H9 (cell line): ENCODE measurements around the gene FBXO28. TPM values are rescaled to one million over a fixed set of nuclear protein-coding genes. Genes with fewer than 3 reads are reported as not detected.

Experiments used
- DNase-seq: peaks from one replicate; pipeline ENCODE4 v3.0.0-alpha.2; 2017
- H2AFZ ChIP-seq: one replicate; pipeline ENCODE4 v1.6.1; 2013; ENCODE audit warnings: mild to moderate bottlenecking, low read length, control low read depth, moderate library complexity
- H2AK5ac ChIP-seq: 2 replicates; pipeline ENCODE4 v1.6.1; 2013; ENCODE audit warnings: low read length, control low read depth, mixed read lengths; ENCODE audit not compliant: insufficient read length
- H2BK120ac ChIP-seq: one replicate; pipeline ENCODE4 v1.6.1; 2013; ENCODE audit warnings: low read depth, mild to moderate bottlenecking, low read length, control low read depth, inconsistent platforms; ENCODE audit not compliant: poor library complexity, severe bottlenecking
- H2BK12ac ChIP-seq: 2 replicates; pipeline ENCODE4 v1.6.1; 2013; ENCODE audit warnings: low read length, control low read depth, mixed read lengths, low read depth; ENCODE audit not compliant: insufficient read length
- H2BK15ac ChIP-seq: 2 replicates; pipeline ENCODE4 v1.6.1; 2013; ENCODE audit warnings: low read depth, low read length, control low read depth
- H2BK20ac ChIP-seq: one replicate; pipeline ENCODE4 v1.6.1; 2013; ENCODE audit warnings: low read depth, mild to moderate bottlenecking, low read length, control low read depth, inconsistent platforms; ENCODE audit not compliant: poor library complexity, severe bottlenecking
- H2BK5ac ChIP-seq: 2 replicates; pipeline ENCODE4 v1.6.1; 2013; ENCODE audit warnings: low read length, control low read depth, mixed read lengths; ENCODE audit not compliant: insufficient read length
- H3K14ac ChIP-seq: 2 replicates; pipeline ENCODE4 v1.6.1; 2013; ENCODE audit warnings: low read length, control low read depth; ENCODE audit not compliant: insufficient read depth
- H3K18ac ChIP-seq: 2 replicates; pipeline ENCODE4 v1.6.1; 2013; ENCODE audit warnings: low read depth, mild to moderate bottlenecking, mixed read lengths, low read length, control low read depth; ENCODE audit not compliant: insufficient read length
- H3K23ac ChIP-seq: 2 replicates; pipeline ENCODE4 v1.6.1; 2013; ENCODE audit warnings: low read length, control low read depth, mixed read lengths, low read depth; ENCODE audit not compliant: insufficient read length
- H3K23me2 ChIP-seq: 2 replicates; pipeline ENCODE4 v1.6.1; 2013; ENCODE audit warnings: low read depth, mild to moderate bottlenecking, mixed read lengths, low read length, control low read depth; ENCODE audit not compliant: insufficient read length, poor library complexity, severe bottlenecking
- H3K27ac ChIP-seq: 2 replicates; pipeline ENCODE4 v1.5.1; 2013; ENCODE audit warnings: low read length, control low read depth, mixed read lengths, low read depth; ENCODE audit not compliant: insufficient read length
- H3K27me3 ChIP-seq: 2 replicates; pipeline ENCODE4 v1.6.1; 2013; ENCODE audit warnings: low read length, control low read depth, inconsistent platforms; ENCODE audit not compliant: insufficient read depth
- H3K4ac ChIP-seq: 2 replicates; pipeline ENCODE4 v1.6.1; 2013; ENCODE audit warnings: low read depth, mild to moderate bottlenecking, control low read depth, inconsistent platforms, low read length, moderate library complexity
- H3K4me1 ChIP-seq: 2 replicates; pipeline ENCODE4 v1.6.1; 2013; ENCODE audit warnings: low read length, control low read depth, inconsistent platforms; ENCODE audit not compliant: insufficient read depth
- H3K4me2 ChIP-seq: 2 replicates; pipeline ENCODE4 v1.6.1; 2013; ENCODE audit warnings: low read length, control low read depth, mixed read lengths; ENCODE audit not compliant: insufficient read length, insufficient read depth
- H3K56ac ChIP-seq: 2 replicates; pipeline ENCODE4 v1.6.1; 2013; ENCODE audit warnings: low read depth, mild to moderate bottlenecking, mixed read lengths, low read length, control low read depth; ENCODE audit not compliant: insufficient read length
- H3K79me1 ChIP-seq: 2 replicates; pipeline ENCODE4 v1.6.1; 2013; ENCODE audit warnings: low read depth, mild to moderate bottlenecking, moderate library complexity, low read length, control low read depth, inconsistent platforms; ENCODE audit not compliant: insufficient read depth, poor library complexity, severe bottlenecking
- H3K79me2 ChIP-seq: 2 replicates; pipeline ENCODE4 v1.6.1; 2013; ENCODE audit warnings: low read length, control low read depth, inconsistent platforms; ENCODE audit not compliant: insufficient read depth
- H3K9ac ChIP-seq: 2 replicates; pipeline ENCODE4 v1.6.1; 2013; ENCODE audit warnings: low read length, control low read depth, mixed read lengths; ENCODE audit not compliant: insufficient read length; ENCODE audit errors: extremely low read depth
- H3K9me3 ChIP-seq: one replicate; pipeline ENCODE4 v1.6.1; 2013; ENCODE audit warnings: low read depth, low read length, inconsistent platforms; ENCODE audit not compliant: control insufficient read depth
- H3T11ph ChIP-seq: one replicate; pipeline ENCODE4 v1.6.1; 2013; ENCODE audit warnings: mild to moderate bottlenecking, low read length, control low read depth, inconsistent platforms
- H4K20me1 ChIP-seq: one replicate; pipeline ENCODE4 v1.6.1; 2013; ENCODE audit not compliant: control insufficient read depth, insufficient read length, insufficient read depth
- H4K5ac ChIP-seq: 2 replicates; pipeline ENCODE4 v1.6.1; 2013; ENCODE audit warnings: low read depth, mild to moderate bottlenecking, mixed read lengths, low read length, control low read depth; ENCODE audit not compliant: insufficient read length
- H4K8ac ChIP-seq: replicated peaks from 2 replicates; pipeline ENCODE4 v1.6.1; 2013; ENCODE audit warnings: low read length, control low read depth, mixed read lengths, low read depth; ENCODE audit not compliant: insufficient read length
- H4K91ac ChIP-seq: 2 replicates; pipeline ENCODE4 v1.6.1; 2013; ENCODE audit warnings: low read depth, mild to moderate bottlenecking, moderate library complexity, mixed read lengths, low read length, control low read depth; ENCODE audit not compliant: insufficient read length
- H3K27ac Mint-ChIP-seq, 3 experiments: 2 replicates in 2 of 3; 3 replicates in 1 of 3; pipeline ENCODE4 v1.8.0; 2020 to 2021; ENCODE audit warnings: mixed read lengths in 3 of 3, mild to moderate bottlenecking in 1 of 3, moderate library complexity in 1 of 3
- H3K27me3 Mint-ChIP-seq: 2 replicates; pipeline ENCODE4 v1.8.0; 2021; ENCODE audit warnings: low read depth, mild to moderate bottlenecking, moderate library complexity, mixed read lengths
- H3K36me3 Mint-ChIP-seq, 3 experiments: 2 replicates in 2 of 3; 3 replicates in 1 of 3; pipeline ENCODE4 v1.8.0; 2020 to 2021; ENCODE audit warnings: low read depth in 3 of 3, mixed read lengths in 3 of 3; ENCODE audit not compliant: insufficient read depth in 1 of 3
- H3K4me1 Mint-ChIP-seq, 2 experiments: 2 replicates each; pipeline ENCODE4 v1.8.0; 2020; ENCODE audit warnings: mixed read lengths in 2 of 2
- H3K4me3 Mint-ChIP-seq, 2 experiments: 2 replicates in 1 of 2; 3 replicates in 1 of 2; pipeline ENCODE4 v1.8.0; 2020 to 2021; ENCODE audit warnings: mild to moderate bottlenecking in 2 of 2, mixed read lengths in 2 of 2, moderate library complexity in 1 of 2
- H3K9me3 Mint-ChIP-seq, 2 experiments: 2 replicates in 1 of 2; 3 replicates in 1 of 2; pipeline ENCODE4 v1.8.0; 2020; ENCODE audit warnings: mild to moderate bottlenecking in 2 of 2, mixed read lengths in 2 of 2, moderate library complexity in 1 of 2
- CTCF ChIP-seq: fragments of 200-600 bp; sonication (generic); conservative IDR thresholded peaks from 3 replicates; pipeline ENCODE4 v1.8.0; 2021; ENCODE audit warnings: antibody characterized with exemption, mild to moderate bottlenecking
- WGBS: extraction: QIAGEN DNeasy Blood & Tissue Kit; methylation state at CpG from one replicate; pipeline ENCODE4 v1.1.7; 2013; ENCODE audit warnings: missing lambda C conversion rate, low lambda C conversion rate, mixed read lengths; ENCODE audit not compliant: insufficient read length; ENCODE audit errors: extremely low coverage; 5-methylcytosine and 5-hydroxymethylcytosine counted together
- total RNA-seq: library from RNA; stranded (reverse); gene quantifications from 2 replicates; pipeline ENCODE4 v1.2.1, GENCODE V29; 2021

The FBXO28 gene
- total RNA-seq, 1 experiment from 2014 or later = 55.0 TPM

GRCh38 chr1:224182866-224183590 is 69.1 kb downstream of the FBXO28 start, which contains the start of gene DEGS1:
DEGS1 (plus strand) TSS chr1:224183240; CDS start chr1:224183337, 97 bp downstream.
- peak within 1 kb of the TSS; percentile 82 to 86 for H3K4me3 Mint-ChIP-seq
- WGBS = no CpG with 5 or more reads among the region's 94 CpGs

More at GRCh38 chr1:224182866-224183590, 69.1 kb downstream of the FBXO28 start, which contains the start of gene DEGS1:
- Histone ChIP-seq H3T11ph (no peak within 1 kb of the TSS), H2BK20ac (no peak within 1 kb of the TSS), H2AK5ac (no peak within 1 kb of the TSS), H4K5ac (no peak within 1 kb of the TSS), H2BK5ac (no peak within 1 kb of the TSS), H3K9ac (peak within 1 kb of the TSS; percentile 40), H2BK120ac (no peak within 1 kb of the TSS), H2BK12ac (no peak within 1 kb of the TSS), H4K20me1 (no peaks in the 10 kb centered on the region), H4K8ac (no peak within 1 kb of the TSS), H3K23ac (no peak within 1 kb of the TSS), H3K27me3 (no peaks in the 10 kb centered on the region), H3K23me2 (peaks cover 11% of the 10 kb centered on the region), H2AFZ (no peak within 1 kb of the TSS), H3K79me1 (no peaks in the 10 kb centered on the region), H3K4ac (no peak within 1 kb of the TSS), H3K4me2 (peak within 1 kb of the TSS; percentile 61), H3K18ac (peak within 1 kb of the TSS; percentile 16), H3K9me3 (no peaks in the 10 kb centered on the region), H3K56ac (no peak within 1 kb of the TSS), H3K14ac (peak within 1 kb of the TSS; percentile 78), H3K27ac (no peak within 1 kb of the TSS), H2BK15ac (no peak within 1 kb of the TSS; the same call in 1 of the 2 replicates), H3K79me2 (peaks cover 18% of the 10 kb centered on the region; the same call in 1 of the 2 replicates), H3K4me1 (no peaks in the 10 kb centered on the region), H4K91ac (no peak within 1 kb of the TSS)
- no peak for TF ChIP-seq CTCF
- DNase-seq = peak; percentile 92
- Mint-ChIP-seq H3K9me3 (no peaks in the 10 kb centered on the region; a peak in 2 of 5 replicates), H3K27ac (peak within 1 kb of the TSS; percentile 3 to 70 (median 59); a peak in 4 of 7 replicates), H3K27me3 (no peaks in the 10 kb centered on the region; the same call in 1 of the 2 replicates), H3K4me1 (peaks cover 25 to 37% of the 10 kb centered on the region in 2 experiments), H3K36me3 (peaks cover 23 to 32% (median 23%) of the 10 kb centered on the region in 3 experiments)
